Adipocyte (in vitro differentiated cells): ENCODE results near the gene C10orf67.
"Not testable (repeated sequence)": the region's sequence is repeated elsewhere in the genome, so short reads cannot be mapped to it uniquely, and the experiment has no call there.

Experiments used
- DNase-seq: peaks from one replicate; pipeline ENCODE4 v3.0.0-alpha.2; 2015; ENCODE audit warnings: low read depth
- H3K27me3 ChIP-seq: replicated peaks from 2 replicates; pipeline ENCODE4 v1.7.0; 2013; ENCODE audit warnings: mild to moderate bottlenecking, low read length, moderate library complexity; ENCODE audit not compliant: control insufficient read depth, insufficient read depth
- H3K36me3 ChIP-seq: 2 replicates; pipeline ENCODE4 v1.7.0; 2013; ENCODE audit warnings: low read length, mild to moderate bottlenecking, moderate library complexity; ENCODE audit not compliant: control insufficient read depth, insufficient read depth, severe bottlenecking
- H3K4me1 ChIP-seq: 2 replicates; pipeline ENCODE4 v1.7.0; 2013; ENCODE audit warnings: mild to moderate bottlenecking, low read length, moderate library complexity; ENCODE audit not compliant: control insufficient read depth, insufficient read depth
- H3K4me3 ChIP-seq: 2 replicates; pipeline ENCODE4 v1.7.0; 2013; ENCODE audit warnings: mild to moderate bottlenecking, low read length, moderate library complexity
- H3K9ac ChIP-seq: 2 replicates; pipeline ENCODE4 v1.7.0; 2013; ENCODE audit warnings: mild to moderate bottlenecking, low read length, moderate library complexity
- H3K9me3 ChIP-seq: 2 replicates; pipeline ENCODE4 v1.7.0; 2013; ENCODE audit warnings: mild to moderate bottlenecking, low read length, moderate library complexity; ENCODE audit not compliant: control insufficient read depth

C10orf67 gene

GRCh38 chr10:23362069-23362830 lies 17.7 kb upstream of the C10orf67 start:
- no peak for DNase-seq
- H3K36me3 ChIP-seq, result no peaks in the 10 kb centered on the region
- H3K4me3 ChIP-seq, result no peak overlapping the region
- no peaks in the 10 kb centered on the region for H3K4me1 ChIP-seq
- H3K9ac ChIP-seq, result no peak overlapping the region
- no peaks in the 10 kb centered on the region for H3K9me3 ChIP-seq
- H3K27me3 ChIP-seq, result peaks cover 5% of the 10 kb centered on the region

DNA sequence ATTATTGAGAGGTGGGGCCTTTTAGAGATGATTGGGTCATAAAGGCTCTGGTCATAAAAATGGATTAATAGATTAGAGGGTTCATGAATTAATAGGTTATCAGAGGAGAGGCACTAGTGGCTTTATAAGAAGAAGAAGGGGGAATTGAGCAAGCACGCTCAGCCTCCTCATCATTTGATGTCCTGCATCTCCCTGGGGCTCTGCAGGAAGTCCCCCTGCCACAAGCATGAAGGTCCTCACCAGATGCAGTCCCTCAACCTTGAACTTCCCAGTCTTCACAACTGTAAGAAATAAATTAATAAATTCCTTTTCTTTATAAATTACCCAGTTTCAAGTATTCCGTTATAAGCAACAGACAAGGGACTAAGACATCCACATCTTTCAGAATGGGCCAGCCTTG lies 17.1 kb upstream of the C10orf67 start:
- no peak for DNase-seq
- Histone ChIP-seq H3K9me3 (no peaks in the 10 kb centered on the region), H3K4me3 (no peak overlapping the region), H3K27me3 (peaks cover 5% of the 10 kb centered on the region), H3K9ac (no peak overlapping the region), H3K4me1 (no peaks in the 10 kb centered on the region), H3K36me3 (no peaks in the 10 kb centered on the region)

- Histone ChIP-seq H3K4me1 (no peaks in the 10 kb centered on the region), H3K27me3 (peaks cover 5% of the 10 kb centered on the region), H3K9me3 (no peaks in the 10 kb centered on the region), H3K36me3 (no peaks in the 10 kb centered on the region), H3K9ac (no peak overlapping the region), H3K4me3 (no peak overlapping the region)
- no peak for DNase-seq
These were observed 15.2 kb upstream of the C10orf67 start for GRCh38 chr10:23359692-23360380.

DNA sequence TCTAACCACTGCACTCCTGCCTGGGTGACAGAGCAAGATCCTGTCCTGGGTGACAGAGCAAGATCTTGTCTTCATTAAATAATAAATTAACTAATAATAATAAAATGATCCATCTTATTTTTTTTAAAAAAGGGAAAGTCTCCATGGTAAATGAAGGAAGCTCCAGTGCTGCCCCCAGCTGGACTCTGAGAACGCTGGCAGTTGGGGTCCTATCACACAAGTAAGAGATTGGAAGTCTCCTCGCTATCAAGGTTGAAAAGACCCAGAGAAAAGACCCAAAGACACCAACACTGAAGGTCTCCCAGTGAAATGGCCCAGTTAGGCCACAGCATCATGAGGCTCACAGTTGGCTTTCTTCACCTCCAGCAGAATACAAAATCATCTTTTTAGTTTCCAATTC lies 13.8 kb upstream of the C10orf67 start:
- H3K36me3 ChIP-seq, result no peaks in the 10 kb centered on the region
- no peak overlapping the region for H3K9ac ChIP-seq
- DNase-seq, result no peak
- no peaks in the 10 kb centered on the region for H3K27me3 ChIP-seq
- H3K9me3 ChIP-seq, result no peaks in the 10 kb centered on the region
- no peaks in the 10 kb centered on the region for H3K4me1 ChIP-seq
- H3K4me3 ChIP-seq, result no peak overlapping the region

DNA sequence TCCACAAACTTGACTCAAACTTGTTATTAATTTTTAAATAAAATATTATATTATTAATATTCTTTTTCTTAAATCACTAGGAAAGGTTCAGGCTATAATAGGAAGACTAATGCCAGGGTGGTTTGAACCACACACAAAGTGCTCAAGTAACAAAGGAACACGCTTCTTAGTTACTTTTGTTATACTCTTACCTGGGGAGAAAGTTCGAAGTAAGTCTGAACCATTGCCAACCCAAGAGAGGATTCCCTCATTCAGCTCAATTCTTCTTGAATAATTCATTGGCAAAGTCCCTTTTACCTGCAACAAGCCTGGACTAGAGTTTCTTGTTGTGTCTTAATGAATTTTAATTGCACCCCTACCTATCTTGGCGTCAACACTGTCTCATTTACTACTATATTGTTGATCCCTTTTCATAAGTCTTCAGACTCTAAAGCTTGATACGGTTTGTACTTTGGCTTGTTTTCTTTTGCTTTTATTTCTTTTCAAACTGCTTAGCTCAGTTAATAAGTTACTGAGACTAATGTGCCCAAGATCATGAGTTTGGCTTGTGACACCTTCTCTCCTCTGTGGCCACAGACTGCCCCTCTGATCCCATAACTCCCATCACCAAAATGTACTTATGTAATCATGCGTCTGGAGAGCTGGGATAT lies 10.2 kb upstream of the C10orf67 start:
- H3K4me3 ChIP-seq, result no peak overlapping the region
- DNase-seq, result no peak
- no peaks in the 10 kb centered on the region for H3K27me3 ChIP-seq
- peaks cover 7% of the 10 kb centered on the region for H3K4me1 ChIP-seq
- H3K9me3 ChIP-seq, result no peaks in the 10 kb centered on the region
- no peak overlapping the region for H3K9ac ChIP-seq
- H3K36me3 ChIP-seq, result no peaks in the 10 kb centered on the region

DNA sequence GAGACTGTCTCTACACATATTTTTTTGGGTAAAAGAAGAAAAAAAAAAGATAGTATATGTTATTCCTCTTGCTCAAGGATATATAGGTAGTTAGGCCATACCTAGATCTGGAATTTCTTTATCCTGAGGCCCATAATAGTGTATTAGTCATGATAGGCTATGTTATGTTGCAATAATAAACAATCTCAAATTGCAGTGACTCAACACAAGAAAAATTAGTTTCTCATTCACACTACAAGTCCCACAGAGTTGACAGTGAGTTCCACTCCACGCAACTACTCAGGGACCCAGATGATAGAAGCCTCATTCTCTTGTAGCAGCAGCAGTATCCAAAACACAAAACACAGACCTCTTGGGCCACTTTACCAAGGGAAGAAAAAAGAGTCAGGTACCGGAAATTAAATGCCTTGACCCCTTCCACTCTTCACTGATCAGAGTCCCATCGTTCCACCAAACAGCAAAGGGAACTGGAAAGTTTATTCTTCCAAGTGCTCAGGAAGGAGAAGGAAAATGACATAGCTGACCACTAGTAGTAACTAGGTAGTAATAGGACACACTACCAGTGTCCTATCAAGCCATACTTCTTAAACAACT lies 7.4 kb upstream of the C10orf67 start:
- Histone ChIP-seq H3K9me3 (no peaks in the 10 kb centered on the region), H3K36me3 (no peaks in the 10 kb centered on the region), H3K4me1 (peaks cover 17% of the 10 kb centered on the region), H3K9ac (no peak overlapping the region), H3K4me3 (no peak overlapping the region), H3K27me3 (no peaks in the 10 kb centered on the region)
- peak; percentile 77 for DNase-seq

- peaks cover 21% of the 10 kb centered on the region for H3K4me1 ChIP-seq
- H3K9ac ChIP-seq, H3K27me3 ChIP-seq, DNase-seq, H3K36me3 ChIP-seq, H3K4me3 ChIP-seq, H3K9me3 ChIP-seq: not testable (repeated sequence)
These were observed 6.1 kb upstream of the C10orf67 start for GRCh38 chr10:23350706-23351105.

DNA sequence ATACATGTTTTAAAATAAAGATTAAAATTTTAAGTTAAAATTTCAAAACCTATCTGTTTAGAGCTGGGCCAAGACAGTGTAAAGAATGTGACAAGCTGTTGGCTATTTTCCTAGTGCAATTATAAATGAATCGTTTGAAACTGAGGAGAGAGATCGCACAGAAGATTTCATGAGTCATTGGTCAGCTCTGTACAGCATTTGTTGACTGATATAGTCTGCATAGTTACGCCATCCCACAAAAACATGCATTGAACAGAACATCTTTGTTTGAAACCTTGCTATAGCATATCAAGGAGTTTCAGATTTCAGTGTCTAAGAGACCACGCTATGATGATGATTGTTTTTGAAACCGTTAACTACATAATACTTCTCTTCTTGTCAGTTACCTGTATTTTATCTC lies 1.3 kb upstream of the C10orf67 start:
- Histone ChIP-seq H3K9ac (no peak overlapping the region), H3K4me3 (no peak overlapping the region), H3K4me1 (peaks cover 19% of the 10 kb centered on the region), H3K9me3 (no peaks in the 10 kb centered on the region), H3K27me3 (no peaks in the 10 kb centered on the region), H3K36me3 (no peaks in the 10 kb centered on the region)
- peak; percentile 80 for DNase-seq

DNA sequence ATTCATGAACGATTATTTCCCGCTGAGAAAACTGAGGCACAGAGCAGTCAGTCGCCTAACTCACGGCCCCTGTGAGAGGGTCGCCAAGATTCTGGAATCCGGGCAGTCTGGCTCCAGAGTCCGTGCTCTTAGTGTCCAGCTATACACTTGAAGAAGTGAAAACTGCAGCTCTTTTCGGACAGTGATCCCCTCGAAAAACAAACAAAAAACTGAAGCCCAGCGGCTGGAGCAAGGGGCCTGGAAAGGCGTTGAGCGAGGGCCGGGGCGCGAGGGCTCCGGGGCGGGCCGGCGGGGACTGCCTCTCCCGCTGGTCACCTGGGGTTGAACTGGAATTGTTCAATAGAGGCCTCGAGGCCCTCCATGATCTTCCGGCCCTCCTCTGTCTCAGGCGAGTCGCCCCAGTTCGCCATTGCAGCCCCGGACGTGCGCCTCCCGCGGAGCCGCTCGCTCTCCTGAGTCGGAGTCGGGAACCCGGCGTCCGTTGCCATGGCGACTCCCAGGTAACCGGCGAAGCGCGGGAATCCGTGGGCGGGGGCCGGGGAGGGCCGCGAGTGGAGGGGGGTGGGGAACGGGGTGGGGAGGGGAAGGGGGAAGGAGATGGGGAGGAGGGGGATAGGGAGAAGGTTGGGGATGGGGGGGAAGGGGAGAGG lies 881 bp downstream of the C10orf67 start:
- Histone ChIP-seq H3K4me3 (peak overlapping the region; percentile 86), H3K27me3 (no peaks in the 10 kb centered on the region), H3K4me1 (peaks cover 19% of the 10 kb centered on the region), H3K36me3 (no peaks in the 10 kb centered on the region), H3K9ac (peak overlapping the region; percentile 49), H3K9me3 (no peaks in the 10 kb centered on the region)
- peak; percentile 45 for DNase-seq

DNA sequence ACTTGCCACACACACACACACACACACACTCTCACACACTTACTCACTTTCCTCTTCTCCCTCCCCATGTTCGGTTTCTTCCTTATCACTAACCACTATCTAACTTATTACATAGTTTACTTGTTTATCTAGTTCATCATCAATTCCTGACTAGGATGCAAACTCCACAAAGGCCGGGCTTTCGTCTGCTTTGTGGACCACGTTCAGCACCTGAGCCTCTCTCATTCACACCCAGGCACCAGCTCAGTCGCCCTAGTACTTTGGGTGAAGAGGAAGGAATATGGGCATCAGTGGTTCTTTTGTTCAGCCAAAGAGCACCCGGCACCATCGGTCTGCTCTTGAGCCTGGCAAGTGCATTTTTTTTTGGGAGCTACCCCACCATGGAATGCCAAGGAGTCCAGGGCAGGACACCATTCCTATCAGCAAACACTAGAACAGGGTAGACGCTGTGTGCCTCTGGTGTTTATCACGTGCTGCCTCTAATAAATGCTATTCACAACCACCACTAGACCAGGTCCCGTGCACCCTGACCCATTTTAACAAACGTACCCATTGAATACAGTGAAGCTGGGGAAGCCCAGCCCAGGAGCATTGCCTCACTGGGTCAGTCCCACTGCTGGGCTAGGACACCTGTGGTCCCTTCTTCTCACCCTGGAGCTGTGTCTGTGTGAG lies 2.2 kb downstream of the C10orf67 start:
- Histone ChIP-seq H3K27me3 (no peaks in the 10 kb centered on the region), H3K9ac (no peak overlapping the region), H3K9me3 (no peaks in the 10 kb centered on the region), H3K4me3 (no peak overlapping the region), H3K4me1 (peaks cover 12% of the 10 kb centered on the region), H3K36me3 (no peaks in the 10 kb centered on the region)
- DNase-seq, result no peak
